Large intestine (tissue), 3 donors: Measurements from ENCODE around the gene CACNA1C. TPM values are rescaled to one million over a fixed set of nuclear protein-coding genes. Genes with fewer than 3 reads are reported as not detected.

ENCODE experiments used
- DNase-seq, 2 donors: peaks; one replicate each; pipeline versions ENCODE4 v3.0.0 to v3.0.0-alpha.2; 2013
- H3K27ac ChIP-seq: one replicate; pipeline ENCODE4 v1.5.1; 2013; ENCODE audit warnings: low read length
- H3K27me3 ChIP-seq: 2 replicates; pipeline ENCODE4 v1.6.1; 2013; ENCODE audit warnings: low read length; ENCODE audit not compliant: control insufficient read depth, insufficient read depth
- H3K36me3 ChIP-seq: 2 replicates; pipeline ENCODE4 v1.6.1; 2013; ENCODE audit warnings: low read length; ENCODE audit not compliant: control insufficient read depth, insufficient read depth
- H3K4me1 ChIP-seq: one replicate; pipeline ENCODE4 v1.6.1; 2013; ENCODE audit warnings: low read length; ENCODE audit not compliant: control insufficient read depth, insufficient read depth
- H3K4me3 ChIP-seq: one replicate; pipeline ENCODE4 v1.5.1; 2013; ENCODE audit warnings: low read length
- H3K9me3 ChIP-seq: one replicate; pipeline ENCODE4 v1.6.1; 2013; ENCODE audit warnings: mild to moderate bottlenecking, low read depth, low read length, moderate library complexity; ENCODE audit not compliant: control insufficient read depth
- WGBS: methylation state at CpG from one replicate; pipeline ENCODE4 v1.1.5; 2013; ENCODE audit warnings: low lambda C conversion rate; ENCODE audit not compliant: insufficient coverage; 5-methylcytosine and 5-hydroxymethylcytosine counted together
- polyA plus RNA-seq: library from polyadenylated mRNA; unstranded; fragments of 120-200 nt; gene quantifications from one replicate; pipeline ENCODE4 v1.2.1, GENCODE V29; 2013

The CACNA1C gene
- polyA plus RNA-seq, 1 donor, result 5.9 TPM

- Histone ChIP-seq H3K36me3 (no peaks in the 10 kb centered on the region), H3K4me3 (no peak overlapping the region), H3K9me3 (no peaks in the 10 kb centered on the region), H3K4me1 (no peaks in the 10 kb centered on the region), H3K27me3 (peaks cover 8% of the 10 kb centered on the region), H3K27ac (no peak overlapping the region)
- 60% methylated on average over 1 of the region's 13 CpGs for WGBS
- DNase-seq, result no peak
Measured at GRCh38 chr12:2625289-2625612, 572.5 kb downstream of the CACNA1C start.

- peaks cover 11% of the 10 kb centered on the region for H3K27me3 ChIP-seq
- DNase-seq, result no peak
- no peaks in the 10 kb centered on the region for H3K9me3 ChIP-seq
- no peaks in the 10 kb centered on the region for H3K36me3 ChIP-seq
- no peaks in the 10 kb centered on the region for H3K4me1 ChIP-seq
- no peak overlapping the region for H3K4me3 ChIP-seq
- H3K27ac ChIP-seq, result no peak overlapping the region
- no CpG with 5 or more reads among the region's 15 CpGs for WGBS
Measured at GRCh38 chr12:2627076-2627834, 574.5 kb downstream of the CACNA1C start.

GRCh38 chr12:2627835-2628191 is 575.0 kb downstream of the CACNA1C start:
- no peaks in the 10 kb centered on the region for H3K4me1 ChIP-seq
- DNase-seq, result no peak
- H3K27ac ChIP-seq, result no peak overlapping the region
- no CpG with 5 or more reads among the region's 11 CpGs for WGBS
- H3K27me3 ChIP-seq, result peaks cover 11% of the 10 kb centered on the region
- no peak overlapping the region for H3K4me3 ChIP-seq
- H3K36me3 ChIP-seq, result no peaks in the 10 kb centered on the region
- H3K9me3 ChIP-seq, result no peaks in the 10 kb centered on the region

GRCh38 chr12:2628401-2628800 is 575.6 kb downstream of the CACNA1C start:
- no peak for DNase-seq
- Histone ChIP-seq H3K27me3 (peaks cover 11% of the 10 kb centered on the region), H3K9me3 (no peaks in the 10 kb centered on the region), H3K4me3 (no peak overlapping the region), H3K4me1 (no peaks in the 10 kb centered on the region), H3K27ac (no peak overlapping the region), H3K36me3 (no peaks in the 10 kb centered on the region)
- WGBS, result no CpG with 5 or more reads among the region's 6 CpGs

GRCh38 chr12:2629051-2629450 is 576.3 kb downstream of the CACNA1C start:
- Histone ChIP-seq H3K9me3 (no peaks in the 10 kb centered on the region), H3K36me3 (no peaks in the 10 kb centered on the region), H3K4me3 (no peak overlapping the region), H3K27me3 (peaks cover 11% of the 10 kb centered on the region), H3K27ac (no peak overlapping the region), H3K4me1 (no peaks in the 10 kb centered on the region)
- no CpG with 5 or more reads among the region's 5 CpGs for WGBS
- no peak for DNase-seq

GRCh38 chr12:2631653-2632350 is 579.0 kb downstream of the CACNA1C start:
- no CpG with 5 or more reads among the region's 16 CpGs for WGBS
- no peak for DNase-seq
- no peaks in the 10 kb centered on the region for H3K9me3 ChIP-seq
- H3K4me3 ChIP-seq, result no peak overlapping the region
- H3K27ac ChIP-seq, result no peak overlapping the region
- peaks cover 8% of the 10 kb centered on the region for H3K27me3 ChIP-seq
- H3K36me3 ChIP-seq, result no peaks in the 10 kb centered on the region
- H3K4me1 ChIP-seq, result no peaks in the 10 kb centered on the region

GRCh38 chr12:2633176-2633824 is 580.5 kb downstream of the CACNA1C start:
- H3K27me3 ChIP-seq, result peaks cover 3% of the 10 kb centered on the region
- WGBS, result 67% methylated on average over 3 of the region's 16 CpGs
- H3K36me3 ChIP-seq, result no peaks in the 10 kb centered on the region
- H3K4me3 ChIP-seq, result no peak overlapping the region
- H3K27ac ChIP-seq, result no peak overlapping the region
- H3K4me1 ChIP-seq, result no peaks in the 10 kb centered on the region
- H3K9me3 ChIP-seq, result no peaks in the 10 kb centered on the region
- no peak for DNase-seq

- 88% methylated on average over 2 of the region's 15 CpGs for WGBS
- no peaks in the 10 kb centered on the region for H3K4me1 ChIP-seq
- H3K4me3 ChIP-seq, result no peak overlapping the region
- H3K27ac ChIP-seq, result no peak overlapping the region
- H3K27me3 ChIP-seq, result peaks cover 3% of the 10 kb centered on the region
- DNase-seq, result no peak
- no peaks in the 10 kb centered on the region for H3K9me3 ChIP-seq
- H3K36me3 ChIP-seq, result no peaks in the 10 kb centered on the region
Measured at GRCh38 chr12:2633825-2634200, 581.0 kb downstream of the CACNA1C start.

- no peaks in the 10 kb centered on the region for H3K9me3 ChIP-seq
- H3K27ac ChIP-seq, result no peak overlapping the region
- no peaks in the 10 kb centered on the region for H3K4me1 ChIP-seq
- no CpG with 5 or more reads among the region's 2 CpGs for WGBS
- peaks cover 3% of the 10 kb centered on the region for H3K27me3 ChIP-seq
- no peaks in the 10 kb centered on the region for H3K36me3 ChIP-seq
- no peak overlapping the region for H3K4me3 ChIP-seq
- no peak for DNase-seq
Measured at GRCh38 chr12:2634471-2634870, 581.7 kb downstream of the CACNA1C start.

- no CpG with 5 or more reads among the region's 7 CpGs for WGBS
- Histone ChIP-seq H3K27ac (no peak overlapping the region), H3K4me3 (no peak overlapping the region), H3K4me1 (no peaks in the 10 kb centered on the region), H3K9me3 (no peaks in the 10 kb centered on the region), H3K36me3 (no peaks in the 10 kb centered on the region), H3K27me3 (peaks cover under 1% of the 10 kb centered on the region)
- no peak for DNase-seq
Measured at GRCh38 chr12:2636741-2637340, 584.1 kb downstream of the CACNA1C start.
